DOHH2 (cell line): ENCODE results near the gene UNG.
A peak's percentile ranks its signal among the peaks of the same experiment; 100 is the strongest.

Experiments used
- H3F3A ChIP-seq: fragments of 200-600 bp; sonication (generic), shearing (Covaris generic); 2 replicates; pipeline ENCODE4 v1.6.0; 2016; ENCODE audit warnings: antibody characterized with exemption, mild to moderate bottlenecking; ENCODE audit not compliant: control insufficient read depth, insufficient read depth
- H3K27ac ChIP-seq: fragments of 200-600 bp; sonication (generic); 2 replicates; pipeline ENCODE4 v1.5.1; 2014; ENCODE audit warnings: low read depth, mild to moderate bottlenecking, low read length, moderate library complexity
- H3K27me3 ChIP-seq: fragments of 200-600 bp; sonication (generic); 2 replicates; pipeline ENCODE4 v1.6.1; 2014; ENCODE audit warnings: mild to moderate bottlenecking, low read length, mixed read lengths; ENCODE audit not compliant: control insufficient read depth
- H3K36me3 ChIP-seq: fragments of 200-600 bp; sonication (generic); 2 replicates; pipeline ENCODE4 v1.6.1; 2014; ENCODE audit warnings: mild to moderate bottlenecking, low read length, moderate library complexity, mixed read lengths; ENCODE audit not compliant: control insufficient read depth
- H3K4me1 ChIP-seq: fragments of 200-600 bp; sonication (generic); 2 replicates; pipeline ENCODE4 v1.6.1; 2014; ENCODE audit warnings: mild to moderate bottlenecking, low read length, mixed read lengths; ENCODE audit not compliant: control insufficient read depth
- H3K4me2 ChIP-seq: fragments of 200-600 bp; sonication (generic); 2 replicates; pipeline ENCODE4 v1.6.0; 2014; ENCODE audit warnings: mild to moderate bottlenecking, low read length, moderate library complexity
- H3K4me3 ChIP-seq: fragments of 200-600 bp; sonication (generic); 2 replicates; pipeline ENCODE4 v1.5.1; 2014; ENCODE audit warnings: mild to moderate bottlenecking, low read length, mixed read lengths
- H3K79me2 ChIP-seq: fragments of 200-600 bp; sonication (generic); 2 replicates; pipeline ENCODE4 v1.6.1; 2014; ENCODE audit warnings: mild to moderate bottlenecking, low read length, mixed read lengths; ENCODE audit not compliant: control insufficient read depth
- H3K9me2 ChIP-seq: fragments of 200-600 bp; sonication (generic); replicated peaks from 2 replicates; pipeline ENCODE4 v1.6.1; 2014; ENCODE audit warnings: mild to moderate bottlenecking, low read length, mixed read lengths; ENCODE audit not compliant: control insufficient read depth
- H3K9me3 ChIP-seq: fragments of 200-600 bp; sonication (generic); 2 replicates; pipeline ENCODE4 v1.6.1; 2014; ENCODE audit warnings: antibody characterized with exemption, low read length, mixed read lengths; ENCODE audit not compliant: control insufficient read depth, insufficient read depth
- H4K20me1 ChIP-seq: fragments of 200-600 bp; sonication (generic); 2 replicates; pipeline ENCODE4 v1.6.0; 2014; ENCODE audit warnings: low read depth, mild to moderate bottlenecking, antibody characterized with exemption, low read length, moderate library complexity; ENCODE audit not compliant: control insufficient read depth, insufficient read depth
- EZH2phosphoT487 ChIP-seq: fragments of 200-600 bp; sonication (generic); IDR thresholded peaks from 2 replicates; pipeline ENCODE4 v1.6.1; 2017; ENCODE audit warnings: borderline replicate concordance, mild to moderate bottlenecking, antibody characterized with exemption, low read length, moderate library complexity, mixed read lengths
- TF ChIP-seq, protein P1 (sequence below): fragments of 200-600 bp; sonication (generic); IDR thresholded peaks from one replicate; pipeline ENCODE4 v1.5.1; 2014; ENCODE audit warnings: antibody characterized with exemption, mild to moderate bottlenecking, low read depth, low read length; ENCODE audit not compliant: poor library complexity, severe bottlenecking

Gene UNG

GRCh38 chr12:109110988-109111495, 13.6 kb downstream of the UNG start:
- Histone ChIP-seq H3K27me3 (no peaks in the 10 kb centered on the region), H3K4me3 (peak overlapping the region; percentile 40), H3K9me3 (no peaks in the 10 kb centered on the region), H3K4me2 (peak overlapping the region; percentile 53), H3K4me1 (peaks cover 8% of the 10 kb centered on the region), H3K27ac (no peak overlapping the region), H3K79me2 (no peaks in the 10 kb centered on the region), H4K20me1 (no peaks in the 10 kb centered on the region), H3K36me3 (peaks cover 30% of the 10 kb centered on the region), H3K9me2 (no peaks in the 10 kb centered on the region), H3F3A (peaks cover 11% of the 10 kb centered on the region)
- TF ChIP-seq, protein P1, sequence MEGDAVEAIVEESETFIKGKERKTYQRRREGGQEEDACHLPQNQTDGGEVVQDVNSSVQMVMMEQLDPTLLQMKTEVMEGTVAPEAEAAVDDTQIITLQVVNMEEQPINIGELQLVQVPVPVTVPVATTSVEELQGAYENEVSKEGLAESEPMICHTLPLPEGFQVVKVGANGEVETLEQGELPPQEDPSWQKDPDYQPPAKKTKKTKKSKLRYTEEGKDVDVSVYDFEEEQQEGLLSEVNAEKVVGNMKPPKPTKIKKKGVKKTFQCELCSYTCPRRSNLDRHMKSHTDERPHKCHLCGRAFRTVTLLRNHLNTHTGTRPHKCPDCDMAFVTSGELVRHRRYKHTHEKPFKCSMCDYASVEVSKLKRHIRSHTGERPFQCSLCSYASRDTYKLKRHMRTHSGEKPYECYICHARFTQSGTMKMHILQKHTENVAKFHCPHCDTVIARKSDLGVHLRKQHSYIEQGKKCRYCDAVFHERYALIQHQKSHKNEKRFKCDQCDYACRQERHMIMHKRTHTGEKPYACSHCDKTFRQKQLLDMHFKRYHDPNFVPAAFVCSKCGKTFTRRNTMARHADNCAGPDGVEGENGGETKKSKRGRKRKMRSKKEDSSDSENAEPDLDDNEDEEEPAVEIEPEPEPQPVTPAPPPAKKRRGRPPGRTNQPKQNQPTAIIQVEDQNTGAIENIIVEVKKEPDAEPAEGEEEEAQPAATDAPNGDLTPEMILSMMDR = no peak
- no peak for TF ChIP-seq EZH2phosphoT487

- no peaks in the 10 kb centered on the region for H3K9me3 ChIP-seq
- H3K79me2 ChIP-seq = no peaks in the 10 kb centered on the region
- peaks cover 20% of the 10 kb centered on the region for H3K36me3 ChIP-seq
- TF ChIP-seq, protein P1 = no peak
- TF ChIP-seq EZH2phosphoT487 = no peak
- no peak overlapping the region for H3K4me2 ChIP-seq
- H4K20me1 ChIP-seq = no peaks in the 10 kb centered on the region
- H3K4me3 ChIP-seq = no peak overlapping the region
- peaks cover 11% of the 10 kb centered on the region for H3F3A ChIP-seq
- H3K27me3 ChIP-seq = no peaks in the 10 kb centered on the region
- no peak overlapping the region for H3K27ac ChIP-seq
- H3K4me1 ChIP-seq = peaks cover 8% of the 10 kb centered on the region
- H3K9me2 ChIP-seq = no peaks in the 10 kb centered on the region
Measured at GRCh38 chr12:109112720-109113465, 15.5 kb downstream of the UNG start.

DNA sequence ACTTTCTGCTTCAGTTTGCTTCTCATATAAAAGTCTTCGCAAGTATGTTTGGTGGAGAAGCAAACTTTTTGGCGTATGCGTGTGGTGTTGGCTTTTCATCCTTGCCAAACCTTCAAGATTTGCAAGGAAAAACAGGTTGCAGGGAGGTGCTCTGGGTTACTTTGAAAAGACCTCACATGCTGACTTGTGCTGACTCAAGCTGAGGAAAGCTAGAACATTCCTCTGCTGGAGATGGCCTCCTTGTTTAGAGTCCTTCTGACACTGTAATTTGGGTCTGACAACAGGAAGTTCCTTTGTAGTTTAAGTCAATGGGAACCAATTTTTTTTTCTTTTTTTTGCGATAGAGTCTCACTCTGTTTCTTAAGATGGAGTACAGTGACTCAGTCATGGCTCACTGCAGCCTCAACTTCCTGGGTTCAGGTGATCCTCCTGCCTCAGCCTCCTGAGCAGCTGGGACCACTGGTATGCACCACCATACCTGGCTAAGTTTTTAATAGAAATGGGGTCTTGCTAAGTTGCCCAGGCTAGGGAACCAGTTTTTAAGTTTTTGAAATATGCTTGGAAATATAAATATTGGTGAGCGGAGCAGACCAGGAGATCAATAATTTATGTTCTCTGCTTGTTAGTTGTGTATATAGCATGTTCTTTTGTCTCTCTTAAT, 16.4 kb downstream of the UNG start:
- TF ChIP-seq, protein P1 = no peak
- TF ChIP-seq EZH2phosphoT487 = no peak
- no peak overlapping the region for H3K4me3 ChIP-seq
- peaks cover 11% of the 10 kb centered on the region for H3F3A ChIP-seq
- H3K4me1 ChIP-seq = peaks cover 8% of the 10 kb centered on the region
- peaks cover 17% of the 10 kb centered on the region for H3K36me3 ChIP-seq
- no peak overlapping the region for H3K27ac ChIP-seq
- H3K9me3 ChIP-seq = no peaks in the 10 kb centered on the region
- no peaks in the 10 kb centered on the region for H4K20me1 ChIP-seq
- no peak overlapping the region for H3K4me2 ChIP-seq
- H3K9me2 ChIP-seq = no peaks in the 10 kb centered on the region
- H3K27me3 ChIP-seq = no peaks in the 10 kb centered on the region
- H3K79me2 ChIP-seq = no peaks in the 10 kb centered on the region
